Choroid plexus epithelial cell (primary cell): ENCODE measurements around the gene PHC1.
A peak's percentile ranks its signal among the peaks of the same experiment; 100 is the strongest.
"Not testable (repeated sequence)": the region's sequence is repeated elsewhere in the genome, so short reads cannot be mapped to it uniquely, and the experiment has no call there.

Source experiments
- DNase-seq: peaks from one replicate; pipeline ENCODE4 v3.0.0-alpha.2; 2010; ENCODE audit warnings: low read depth
- H3K4me3 ChIP-seq: 2 replicates; pipeline ENCODE4 v1.5.1; 2011; ENCODE audit warnings: low read depth, mild to moderate bottlenecking, control low read depth, low read length, moderate library complexity
- TF ChIP-seq, protein P1 (sequence below): conservative IDR thresholded peaks from 2 replicates; pipeline ENCODE4 v1.5.1; 2011; ENCODE audit warnings: low read depth, mild to moderate bottlenecking, control low read depth, inconsistent platforms, low read length, moderate library complexity

Gene PHC1

DNA sequence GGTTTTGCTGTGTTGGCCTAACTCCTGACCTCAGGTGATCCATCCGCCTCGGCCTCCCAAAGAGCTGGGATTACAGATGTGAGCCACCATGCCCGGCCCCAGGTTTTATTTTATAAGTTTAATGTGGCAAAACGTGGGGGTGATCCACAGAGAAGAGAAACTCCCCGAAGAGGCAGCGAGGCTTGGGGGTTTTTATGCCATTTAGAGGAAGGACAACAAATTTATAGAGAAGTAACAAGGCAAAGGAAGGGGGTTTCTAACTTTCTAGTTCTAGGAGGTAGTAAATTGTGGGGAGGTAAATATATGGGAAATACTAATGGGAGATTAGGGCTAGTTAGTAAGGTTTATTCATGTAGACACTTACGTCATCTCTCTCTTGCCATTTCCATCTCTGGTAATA, 17.2 kb upstream of the PHC1 start:
- TF ChIP-seq, protein P1, sequence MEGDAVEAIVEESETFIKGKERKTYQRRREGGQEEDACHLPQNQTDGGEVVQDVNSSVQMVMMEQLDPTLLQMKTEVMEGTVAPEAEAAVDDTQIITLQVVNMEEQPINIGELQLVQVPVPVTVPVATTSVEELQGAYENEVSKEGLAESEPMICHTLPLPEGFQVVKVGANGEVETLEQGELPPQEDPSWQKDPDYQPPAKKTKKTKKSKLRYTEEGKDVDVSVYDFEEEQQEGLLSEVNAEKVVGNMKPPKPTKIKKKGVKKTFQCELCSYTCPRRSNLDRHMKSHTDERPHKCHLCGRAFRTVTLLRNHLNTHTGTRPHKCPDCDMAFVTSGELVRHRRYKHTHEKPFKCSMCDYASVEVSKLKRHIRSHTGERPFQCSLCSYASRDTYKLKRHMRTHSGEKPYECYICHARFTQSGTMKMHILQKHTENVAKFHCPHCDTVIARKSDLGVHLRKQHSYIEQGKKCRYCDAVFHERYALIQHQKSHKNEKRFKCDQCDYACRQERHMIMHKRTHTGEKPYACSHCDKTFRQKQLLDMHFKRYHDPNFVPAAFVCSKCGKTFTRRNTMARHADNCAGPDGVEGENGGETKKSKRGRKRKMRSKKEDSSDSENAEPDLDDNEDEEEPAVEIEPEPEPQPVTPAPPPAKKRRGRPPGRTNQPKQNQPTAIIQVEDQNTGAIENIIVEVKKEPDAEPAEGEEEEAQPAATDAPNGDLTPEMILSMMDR, result no peak
- no peak overlapping the region for H3K4me3 ChIP-seq
- no peak for DNase-seq

DNA sequence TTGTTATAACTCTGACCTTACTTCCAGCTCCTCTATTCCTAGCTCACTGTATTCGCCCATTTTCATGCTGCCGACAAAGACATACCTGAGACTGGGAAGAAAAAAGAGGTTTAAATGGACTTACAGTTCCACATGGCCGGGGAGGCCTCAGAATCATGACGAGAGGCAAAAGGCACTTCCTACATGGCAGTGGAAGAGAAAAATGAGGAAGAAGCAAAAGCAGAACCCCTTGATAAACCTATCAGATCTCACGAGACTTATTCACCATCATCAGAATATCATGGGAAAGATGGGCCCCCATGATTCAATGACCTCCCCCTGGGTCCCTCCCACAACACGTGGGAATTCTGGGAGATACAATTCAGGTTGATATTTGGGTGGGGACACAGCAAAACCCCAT, 14.5 kb upstream of the PHC1 start:
- no peak overlapping the region for H3K4me3 ChIP-seq
- TF ChIP-seq, protein P1, result no peak
- no peak for DNase-seq

DNA sequence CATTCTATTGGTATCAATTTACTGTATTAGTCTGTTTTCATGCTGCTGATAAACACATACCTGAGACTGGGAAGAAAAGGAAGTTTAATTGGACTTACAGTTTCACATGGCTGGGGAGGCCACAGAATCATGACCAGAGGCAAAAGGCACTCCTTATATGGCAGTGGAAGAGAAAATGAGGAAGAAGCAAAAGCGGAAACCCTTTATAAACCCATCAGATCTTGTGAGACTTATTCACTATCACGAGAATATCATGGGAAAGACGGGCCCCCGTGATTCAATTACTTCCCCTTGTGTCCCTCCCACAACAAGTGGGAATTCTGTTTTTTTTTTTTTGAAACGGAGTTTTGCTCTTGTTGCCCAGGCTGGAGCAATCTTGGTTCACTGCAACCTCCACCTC, 11.6 kb upstream of the PHC1 start:
- H3K4me3 ChIP-seq, DNase-seq: not testable (repeated sequence)

DNA sequence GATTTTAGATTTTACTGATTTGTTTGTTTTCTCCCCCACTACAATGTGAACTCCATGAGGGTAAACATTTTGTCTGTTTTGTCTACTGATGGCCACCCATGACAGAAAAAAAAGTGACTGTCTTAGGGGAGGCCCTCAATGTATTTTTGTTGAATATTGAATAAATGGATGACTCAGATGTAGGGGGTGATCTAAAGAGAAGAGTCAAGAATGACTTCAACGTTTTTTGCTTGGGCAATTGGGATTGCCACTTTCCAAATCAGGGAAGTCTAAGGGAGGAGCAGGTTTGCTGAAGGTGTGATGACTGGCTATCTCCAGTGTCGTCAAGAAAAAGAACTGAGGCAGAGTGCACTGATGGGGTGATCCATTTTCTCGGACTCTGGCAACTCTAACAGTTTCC, 10.7 kb upstream of the PHC1 start:
- TF ChIP-seq, protein P1, result no peak
- no peak overlapping the region for H3K4me3 ChIP-seq
- DNase-seq, result no peak

DNA sequence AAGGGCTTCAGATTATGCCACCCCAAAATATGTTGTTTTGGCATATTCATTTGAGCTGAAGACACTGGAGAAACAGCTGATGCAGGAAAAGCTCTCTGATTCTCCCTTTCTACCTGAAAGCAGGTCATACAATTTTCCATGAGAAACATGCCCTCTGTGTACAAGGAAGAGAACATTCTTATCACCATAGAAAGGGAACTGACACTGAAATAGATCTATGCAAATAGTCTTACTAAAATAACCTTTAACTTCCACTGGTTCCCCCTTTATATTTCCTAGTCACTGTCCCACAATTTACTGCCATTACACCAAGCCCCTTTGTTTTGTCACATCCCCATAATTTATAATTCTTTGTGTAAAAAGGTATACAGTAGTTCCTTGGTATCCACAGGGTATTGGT, 9.6 kb upstream of the PHC1 start:
- DNase-seq, result no peak
- no peak overlapping the region for H3K4me3 ChIP-seq
- TF ChIP-seq, protein P1, result no peak

DNA sequence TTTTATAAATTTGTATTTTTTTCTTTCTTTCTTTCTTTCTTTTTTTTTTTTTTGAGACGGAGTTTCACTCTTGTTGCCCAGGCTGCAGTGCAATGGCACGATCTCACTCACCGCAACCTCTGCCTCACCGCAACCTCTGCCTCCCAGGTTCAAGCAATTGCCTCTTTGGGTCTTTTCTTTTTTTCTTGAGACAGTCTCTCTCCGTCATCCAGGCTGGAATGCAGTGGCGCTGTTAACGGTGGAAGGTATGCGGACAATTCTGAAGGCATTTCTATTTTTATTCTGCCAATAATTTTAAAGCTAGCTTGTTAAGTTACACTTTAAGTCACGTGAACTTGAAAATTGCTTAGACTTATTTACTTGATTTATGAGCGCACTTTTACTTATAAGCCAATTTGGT, 8.8 kb upstream of the PHC1 start:
- TF ChIP-seq, protein P1, result no peak
- peak; percentile 10 for DNase-seq
- no peak overlapping the region for H3K4me3 ChIP-seq

DNA sequence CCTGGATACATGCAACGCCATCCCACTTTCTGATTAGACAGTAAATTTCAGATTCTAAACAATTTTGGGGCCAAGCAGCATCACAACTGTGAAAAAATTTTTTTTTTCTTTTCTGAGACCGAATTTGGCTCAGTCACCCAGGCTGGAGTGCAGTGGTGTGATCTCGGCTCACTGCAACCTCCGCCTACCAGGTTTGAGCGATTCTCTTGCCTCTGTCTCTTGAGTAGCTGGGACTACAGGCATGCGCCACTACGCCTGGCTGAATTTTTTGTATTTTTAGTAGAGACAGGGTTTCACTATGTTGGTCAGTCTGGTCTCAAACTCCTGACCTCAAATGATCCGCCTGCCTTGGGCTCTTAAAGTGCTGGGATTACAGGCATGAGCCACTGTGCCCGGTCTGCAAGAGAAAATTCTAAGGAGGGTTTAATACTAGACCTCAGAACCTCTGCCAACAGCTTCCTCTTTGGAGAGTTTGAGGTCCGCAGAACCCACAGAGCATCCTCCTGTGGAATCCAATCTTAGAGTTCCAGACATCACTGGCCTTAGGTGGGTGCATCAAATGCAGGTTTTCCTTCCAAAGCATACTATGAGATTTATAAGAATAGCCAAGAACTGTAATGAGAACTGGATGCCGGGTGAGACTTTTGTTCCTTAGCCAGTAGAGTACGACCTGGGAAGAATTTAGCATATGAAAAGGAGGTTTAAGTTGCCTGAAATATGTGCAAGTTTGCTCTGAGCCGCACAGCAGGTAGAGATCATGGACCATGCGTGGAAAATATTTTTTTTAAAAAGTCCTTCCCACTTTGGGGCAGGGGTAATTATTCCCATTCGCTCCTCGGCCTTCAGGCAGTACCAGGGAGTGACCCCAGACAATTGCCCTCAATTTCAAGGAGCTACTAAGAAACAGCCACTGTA, 7.8 kb upstream of the PHC1 start:
- DNase-seq, result no peak
- H3K4me3 ChIP-seq, result no peak overlapping the region
- TF ChIP-seq, protein P1, result no peak
